ENCODE results near the gene TENM4. TPM values are rescaled to one million over a fixed set of nuclear protein-coding genes. Genes with fewer than 3 reads are reported as not detected.

TENM4 gene
- polyA plus RNA-seq, 2 of the 4 experiments (the other 2 are of a cell fraction), result 0.06 to 0.31 TPM

- ChIA-PET POLR2A (no interaction called here), CTCF (no interaction called here)
- Histone ChIP-seq H3K9me3 (no peaks in the 10 kb centered on the region), H3K4me1 (no peaks in the 10 kb centered on the region), H3K27ac (no peak overlapping the region), H3K4me2 (no peak overlapping the region), H3K4me3 (no peak overlapping the region)
- DNase-seq (ENCODE audit: low read depth in 1 of 2, low spot score in 1 of 2) (no peak), FAIRE-seq (no peak), ATAC-seq (no peak)
- 7% methylated on average over 5 of the region's 5 CpGs for WGBS (ENCODE audit: missing lambda C conversion rate)
- no peak for TF ChIP-seq MAX (IDR thresholded peaks at IDR 0.05)
- TF ChIP-seq KDM5A (IDR thresholded peaks at IDR 0.05), result no peak
- TF ChIP-seq, protein P1, sequence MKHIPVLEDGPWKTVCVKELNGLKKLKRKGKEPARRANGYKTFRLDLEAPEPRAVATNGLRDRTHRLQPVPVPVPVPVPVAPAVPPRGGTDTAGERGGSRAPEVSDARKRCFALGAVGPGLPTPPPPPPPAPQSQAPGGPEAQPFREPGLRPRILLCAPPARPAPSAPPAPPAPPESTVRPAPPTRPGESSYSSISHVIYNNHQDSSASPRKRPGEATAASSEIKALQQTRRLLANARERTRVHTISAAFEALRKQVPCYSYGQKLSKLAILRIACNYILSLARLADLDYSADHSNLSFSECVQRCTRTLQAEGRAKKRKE (CRISPR knock-in tag; IDR thresholded peaks at IDR 0.05; ENCODE audit: low read depth), result no peak
- no peak for TF ChIP-seq PHF8 (IDR thresholded peaks at IDR 0.05; ENCODE audit: borderline replicate concordance, low read depth)
- TF ChIP-seq NFE2L2 (conservative IDR thresholded peaks at IDR 0.05; ENCODE audit: low read length), result no peak
- no peak for TF ChIP-seq MAFK (IDR thresholded peaks at IDR 0.05; ENCODE audit: partially characterized antibody)
- TF ChIP-seq TFCP2L1 (CRISPR knock-in tag; IDR thresholded peaks at IDR 0.05), result no peak
- no peak for TF ChIP-seq ZSCAN20 (CRISPR knock-in tag; IDR thresholded peaks at IDR 0.05)
- no peak for TF ChIP-seq KDM1A (IDR thresholded peaks at IDR 0.05; ENCODE audit: low read depth)
- TF ChIP-seq ZC3H11A (IDR thresholded peaks at IDR 0.05), result no peak
- no peak for TF ChIP-seq CEBPB (IDR thresholded peaks at IDR 0.05)
- TF ChIP-seq NPAS2 (CRISPR knock-in tag; IDR thresholded peaks at IDR 0.05; ENCODE audit: borderline replicate concordance), result no peak
Observed at GRCh38 chr11:79309407-79309806, 131.4 kb downstream of the TENM4 start.

DNA sequence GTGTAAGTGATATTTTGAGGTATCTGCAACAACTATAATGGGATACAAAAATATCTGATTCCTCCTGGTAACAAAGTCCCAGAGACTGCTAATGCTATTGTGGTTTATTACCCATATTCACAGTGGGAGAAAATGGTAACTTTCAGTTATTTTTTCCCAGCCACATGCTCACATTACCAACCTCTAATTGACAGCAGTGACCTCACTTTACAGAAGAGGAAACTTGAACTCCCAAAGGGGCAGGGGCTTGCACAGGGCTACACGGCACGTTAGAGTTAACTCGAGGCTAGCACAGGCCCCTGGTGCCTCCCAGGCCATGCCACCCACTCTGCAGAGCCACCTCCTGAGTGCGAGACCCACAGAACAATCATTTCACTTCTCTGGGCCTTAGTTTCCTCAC lies 132.4 kb downstream of the TENM4 start:
- H3K4me2 ChIP-seq, result no peak overlapping the region
- WGBS (ENCODE audit: missing lambda C conversion rate), result 10% methylated on average over 4 of the region's 4 CpGs
- no peak overlapping the region for H3K27ac ChIP-seq
- ChIA-PET POLR2A (no interaction called here), CTCF (interaction anchor here (0.9 kb wide), 1 partner anchor 9 kb away, joined by 3 read pairs; no protein-coding TSS in a partner anchor)
- TF ChIP-seq ZFP36 (IDR thresholded peaks at IDR 0.05; ENCODE audit: borderline replicate concordance, partially characterized antibody), result no peak
- no peak for TF ChIP-seq CHD4 (IDR thresholded peaks at IDR 0.05; ENCODE audit: borderline replicate concordance)
- no peak for FAIRE-seq
- H3K9me3 ChIP-seq, result no peaks in the 10 kb centered on the region
- no peaks in the 10 kb centered on the region for H3K4me1 ChIP-seq
- no peak overlapping the region for H3K4me3 ChIP-seq
- DNase-seq (ENCODE audit: low read depth in 1 of 2, low spot score in 1 of 2), result no peak
- no peak for ATAC-seq

GRCh38 chr11:79304599-79305212 lies 136.1 kb downstream of the TENM4 start:
- DNase-seq (ENCODE audit: low read depth in 1 of 2, low spot score in 1 of 2) (no peak), ATAC-seq (no peak), FAIRE-seq (no peak)
- Histone ChIP-seq H3K4me2 (no peak overlapping the region), H3K4me3 (no peak overlapping the region), H3K9me3 (no peaks in the 10 kb centered on the region), H3K4me1 (no peaks in the 10 kb centered on the region), H3K27ac (no peak overlapping the region)
- 13% methylated on average over 4 of the region's 4 CpGs for WGBS (ENCODE audit: missing lambda C conversion rate)
- TF ChIP-seq ZFP36 (IDR thresholded peaks at IDR 0.05; ENCODE audit: borderline replicate concordance, partially characterized antibody), result no peak
- TF ChIP-seq BHLHE40 (IDR thresholded peaks at IDR 0.05; ENCODE audit: low read depth, low read length), result no peak
- no peak for TF ChIP-seq GATA3 (IDR thresholded peaks at IDR 0.05; ENCODE audit: borderline replicate concordance)
- ChIA-PET POLR2A (no interaction called here), CTCF (no interaction called here)

DNA sequence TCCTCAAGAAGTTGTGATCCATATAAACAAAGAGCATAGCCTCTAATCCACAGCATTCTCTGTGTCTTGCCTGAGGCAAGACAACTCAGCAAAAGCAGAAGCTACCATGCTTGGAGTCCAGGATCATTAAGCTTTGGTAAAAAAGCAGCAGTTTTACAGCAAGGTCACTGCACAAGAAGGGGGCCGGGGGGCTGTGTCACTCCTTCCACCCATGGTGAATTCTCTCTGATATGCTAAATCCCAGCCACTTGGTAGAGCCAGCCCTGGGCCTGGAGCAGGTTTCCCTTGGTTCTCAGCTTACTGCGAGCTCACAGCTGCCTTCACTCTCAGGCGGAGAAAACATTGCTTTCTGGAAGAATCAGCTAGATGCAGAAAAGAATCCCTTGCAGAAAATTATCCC lies 144.7 kb downstream of the TENM4 start:
- no peaks in the 10 kb centered on the region for H3K9me3 ChIP-seq
- POLR2A ChIA-PET, result no interaction called here
- H3K4me3 ChIP-seq, result no peak overlapping the region
- H3K4me1 ChIP-seq, result no peaks in the 10 kb centered on the region
- CTCF ChIA-PET, result interaction anchor here (1.5 kb wide), 1 partner anchor 27 kb away, joined by 4 read pairs; no protein-coding TSS in a partner anchor
- TF ChIP-seq MAX (IDR thresholded peaks at IDR 0.05) (no peak), RFX5 (IDR thresholded peaks at IDR 0.05) (no peak), SREBF2 (IDR thresholded peaks at IDR 0.05) (no peak)
- DNase-seq (ENCODE audit: low read depth in 1 of 2, low spot score in 1 of 2), result no peak
- 35% methylated on average over 2 of the region's 3 CpGs for WGBS (ENCODE audit: missing lambda C conversion rate)
- FAIRE-seq, result no peak
- ATAC-seq, result no peak
- H3K27ac ChIP-seq, result no peak overlapping the region
- H3K4me2 ChIP-seq, result no peak overlapping the region
